SH-SY5Y (cell line): Measurements from ENCODE around the gene NXT1.

Source experiments
- GATA2 ChIP-seq: IDR thresholded peaks from 2 replicates; pipeline ENCODE4 v1.6.1; 2011; ENCODE audit warnings: mild to moderate bottlenecking, low read depth, low read length
- GATA3 ChIP-seq: IDR thresholded peaks from 2 replicates; pipeline ENCODE4 v1.6.1; 2011; ENCODE audit warnings: low read depth, mild to moderate bottlenecking, low read length, moderate library complexity

- TF ChIP-seq GATA2 (no peak), GATA3 (no peak)
Observed at GRCh38 chr20:23313271-23313670, 37.3 kb upstream of the NXT1 start.
